T-helper 1 cell treated with Interleukin-12 subunit alpha and Interleukin-12 subunit beta and Interleukin-4 antibody, amounts not matched to agents 30 μg/mL and 1 μg/mL, for 36 hours (primary cell): ENCODE measurements around the gene SLIT1.

Experiments used
- H3K27ac Mint-ChIP-seq: one replicate; pipeline ENCODE4 v1.8.0; 2021; ENCODE audit warnings: mild to moderate bottlenecking, mixed read lengths
- H3K27me3 Mint-ChIP-seq: one replicate; pipeline ENCODE4 v1.8.0; 2021; ENCODE audit warnings: low read depth, mixed read lengths
- H3K36me3 Mint-ChIP-seq: one replicate; pipeline ENCODE4 v1.8.0; 2021; ENCODE audit warnings: low read depth, mixed read lengths
- H3K4me1 Mint-ChIP-seq: one replicate; pipeline ENCODE4 v1.8.0; 2021; ENCODE audit warnings: low read depth, mixed read lengths
- H3K4me3 Mint-ChIP-seq: one replicate; pipeline ENCODE4 v1.8.0; 2021; ENCODE audit warnings: mild to moderate bottlenecking, moderate library complexity, mixed read lengths
- H3K9me3 Mint-ChIP-seq: one replicate; pipeline ENCODE4 v1.8.0; 2021; ENCODE audit warnings: mixed read lengths

The SLIT1 gene

GRCh38 chr10:97188261-97188711 is 2.5 kb upstream of the SLIT1 start:
- H3K9me3 Mint-ChIP-seq, result no peaks in the 10 kb centered on the region

GRCh38 chr10:97186911-97187310 is 1.2 kb upstream of the SLIT1 start:
- H3K4me1 Mint-ChIP-seq, result peaks cover 1% of the 10 kb centered on the region
- H3K27me3 Mint-ChIP-seq, result peaks cover 69% of the 10 kb centered on the region
- no peaks in the 10 kb centered on the region for H3K9me3 Mint-ChIP-seq
- no peak overlapping the region for H3K4me3 Mint-ChIP-seq
- H3K36me3 Mint-ChIP-seq, result no peaks in the 10 kb centered on the region
- no peak overlapping the region for H3K27ac Mint-ChIP-seq

More at GRCh38 chr10:97188261-97188711, 2.5 kb upstream of the SLIT1 start:
- Mint-ChIP-seq H3K27ac (no peak overlapping the region), H3K4me3 (no peak overlapping the region), H3K4me1 (peaks cover 1% of the 10 kb centered on the region), H3K36me3 (no peaks in the 10 kb centered on the region), H3K27me3 (peaks cover 68% of the 10 kb centered on the region)

- no peaks in the 10 kb centered on the region for H3K36me3 Mint-ChIP-seq
- no peaks in the 10 kb centered on the region for H3K9me3 Mint-ChIP-seq
- peaks cover 1% of the 10 kb centered on the region for H3K4me1 Mint-ChIP-seq
- H3K27ac Mint-ChIP-seq, result no peak overlapping the region
- peaks cover 72% of the 10 kb centered on the region for H3K27me3 Mint-ChIP-seq
- H3K4me3 Mint-ChIP-seq, result no peak overlapping the region
These were observed 811 bp downstream of the SLIT1 start for GRCh38 chr10:97184971-97185325.

GRCh38 chr10:97183314-97183713 is 2.4 kb downstream of the SLIT1 start:
- Mint-ChIP-seq H3K36me3 (no peaks in the 10 kb centered on the region), H3K9me3 (no peaks in the 10 kb centered on the region)

GRCh38 chr10:97182288-97182990 is 3.3 kb downstream of the SLIT1 start:
- Mint-ChIP-seq H3K27me3 (peaks cover 55% of the 10 kb centered on the region), H3K4me1 (peaks cover 1% of the 10 kb centered on the region), H3K9me3 (no peaks in the 10 kb centered on the region), H3K4me3 (no peak overlapping the region), H3K27ac (no peak overlapping the region), H3K36me3 (no peaks in the 10 kb centered on the region)

More at GRCh38 chr10:97183314-97183713, 2.4 kb downstream of the SLIT1 start:
- Mint-ChIP-seq H3K4me1 (peaks cover 1% of the 10 kb centered on the region), H3K27ac (no peak overlapping the region), H3K27me3 (peaks cover 59% of the 10 kb centered on the region), H3K4me3 (no peak overlapping the region)

- Mint-ChIP-seq H3K27me3 (peaks cover 41% of the 10 kb centered on the region), H3K4me3 (no peak overlapping the region), H3K36me3 (no peaks in the 10 kb centered on the region), H3K27ac (no peak overlapping the region), H3K4me1 (peaks cover 1% of the 10 kb centered on the region), H3K9me3 (no peaks in the 10 kb centered on the region)
These were observed 4.8 kb downstream of the SLIT1 start for GRCh38 chr10:97180986-97181385.

GRCh38 chr10:97180363-97180755 is 5.4 kb downstream of the SLIT1 start:
- peaks cover 45% of the 10 kb centered on the region for H3K27me3 Mint-ChIP-seq
- H3K36me3 Mint-ChIP-seq, result no peaks in the 10 kb centered on the region
- H3K27ac Mint-ChIP-seq, result no peak overlapping the region
- no peak overlapping the region for H3K4me3 Mint-ChIP-seq
- no peaks in the 10 kb centered on the region for H3K9me3 Mint-ChIP-seq
- H3K4me1 Mint-ChIP-seq, result peaks cover 1% of the 10 kb centered on the region

GRCh38 chr10:97179731-97180362 is 5.9 kb downstream of the SLIT1 start:
- no peaks in the 10 kb centered on the region for H3K9me3 Mint-ChIP-seq
- H3K36me3 Mint-ChIP-seq, result no peaks in the 10 kb centered on the region
- H3K4me3 Mint-ChIP-seq, result no peak overlapping the region
- no peak overlapping the region for H3K27ac Mint-ChIP-seq
- no peaks in the 10 kb centered on the region for H3K4me1 Mint-ChIP-seq
- H3K27me3 Mint-ChIP-seq, result peaks cover 42% of the 10 kb centered on the region

- Mint-ChIP-seq H3K9me3 (no peaks in the 10 kb centered on the region), H3K4me3 (no peak overlapping the region), H3K27me3 (peaks cover 36% of the 10 kb centered on the region), H3K27ac (no peak overlapping the region), H3K4me1 (no peaks in the 10 kb centered on the region), H3K36me3 (no peaks in the 10 kb centered on the region)
These were observed 6.4 kb downstream of the SLIT1 start for GRCh38 chr10:97179311-97179710.

GRCh38 chr10:97178074-97178473 is 7.7 kb downstream of the SLIT1 start:
- no peaks in the 10 kb centered on the region for H3K4me1 Mint-ChIP-seq
- no peak overlapping the region for H3K27ac Mint-ChIP-seq
- no peaks in the 10 kb centered on the region for H3K9me3 Mint-ChIP-seq
- H3K4me3 Mint-ChIP-seq, result no peak overlapping the region
- no peaks in the 10 kb centered on the region for H3K36me3 Mint-ChIP-seq
- H3K27me3 Mint-ChIP-seq, result peaks cover 24% of the 10 kb centered on the region

GRCh38 chr10:97176226-97176625 is 9.5 kb downstream of the SLIT1 start:
- Mint-ChIP-seq H3K27me3 (peaks cover 17% of the 10 kb centered on the region), H3K4me1 (no peaks in the 10 kb centered on the region), H3K9me3 (no peaks in the 10 kb centered on the region), H3K27ac (no peak overlapping the region), H3K4me3 (no peak overlapping the region), H3K36me3 (no peaks in the 10 kb centered on the region)

GRCh38 chr10:97175586-97175985 is 10.2 kb downstream of the SLIT1 start:
- no peaks in the 10 kb centered on the region for H3K36me3 Mint-ChIP-seq
- H3K4me3 Mint-ChIP-seq, result no peak overlapping the region
- no peak overlapping the region for H3K27ac Mint-ChIP-seq

GRCh38 chr10:97174941-97175340 is 10.8 kb downstream of the SLIT1 start:
- H3K27ac Mint-ChIP-seq, result no peak overlapping the region
- H3K4me1 Mint-ChIP-seq, result no peaks in the 10 kb centered on the region
- peaks cover 10% of the 10 kb centered on the region for H3K27me3 Mint-ChIP-seq
- no peaks in the 10 kb centered on the region for H3K36me3 Mint-ChIP-seq
- H3K9me3 Mint-ChIP-seq, result no peaks in the 10 kb centered on the region
- no peak overlapping the region for H3K4me3 Mint-ChIP-seq

More at GRCh38 chr10:97175586-97175985, 10.2 kb downstream of the SLIT1 start:
- Mint-ChIP-seq H3K27me3 (peaks cover 16% of the 10 kb centered on the region), H3K4me1 (no peaks in the 10 kb centered on the region), H3K9me3 (no peaks in the 10 kb centered on the region)

GRCh38 chr10:97174276-97174775 is 11.4 kb downstream of the SLIT1 start:
- no peak overlapping the region for H3K4me3 Mint-ChIP-seq
- peaks cover 10% of the 10 kb centered on the region for H3K27me3 Mint-ChIP-seq
- no peaks in the 10 kb centered on the region for H3K36me3 Mint-ChIP-seq
- no peak overlapping the region for H3K27ac Mint-ChIP-seq
- H3K9me3 Mint-ChIP-seq, result no peaks in the 10 kb centered on the region
- no peaks in the 10 kb centered on the region for H3K4me1 Mint-ChIP-seq

GRCh38 chr10:97173036-97173435 is 12.7 kb downstream of the SLIT1 start:
- Mint-ChIP-seq H3K4me1 (no peaks in the 10 kb centered on the region), H3K27ac (no peak overlapping the region), H3K9me3 (no peaks in the 10 kb centered on the region), H3K27me3 (peaks cover 10% of the 10 kb centered on the region), H3K36me3 (no peaks in the 10 kb centered on the region), H3K4me3 (no peak overlapping the region)
